ENCODE results near the gene RAB8B. TPM values are rescaled to one million over a fixed set of nuclear protein-coding genes. Genes with fewer than 3 reads are reported as not detected.

RAB8B gene
- total RNA-seq, 1 experiment from 2014 or later, result 33.8 TPM

DNA sequence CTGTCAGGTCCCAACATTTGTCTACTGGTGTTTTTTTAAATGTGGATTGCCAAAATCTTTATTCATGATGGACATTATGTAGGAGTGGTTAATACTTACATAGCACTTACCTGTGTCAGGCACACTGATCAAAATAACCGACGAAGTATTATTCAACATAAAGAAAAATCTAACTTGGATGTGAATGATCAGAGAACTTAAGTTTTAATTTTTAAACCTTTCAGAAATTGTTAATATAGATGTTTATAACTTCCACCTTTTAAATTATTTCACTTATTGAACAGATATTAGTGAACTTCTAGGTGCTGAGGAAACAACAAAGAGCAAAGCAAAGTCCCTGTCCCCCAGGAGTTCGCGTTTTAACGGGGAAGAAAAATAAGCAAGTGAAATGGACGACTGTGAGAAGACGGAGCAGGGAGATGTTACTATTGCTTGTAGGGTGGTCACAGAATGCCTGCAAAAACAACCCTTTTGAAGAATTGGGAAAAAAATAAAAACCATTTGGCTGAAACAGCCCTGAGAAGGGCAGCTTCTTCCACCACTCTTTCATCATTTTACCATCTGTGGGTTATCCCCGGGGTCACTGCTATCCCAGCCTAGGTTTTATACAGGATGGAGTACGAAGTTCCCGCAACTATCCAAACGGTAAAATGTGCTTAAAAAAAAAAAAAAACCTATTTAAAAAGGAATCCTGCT, 87.1 kb downstream of the RAB8B start:
- no peak overlapping the region for H3K27ac ChIP-seq (ENCODE audit: insufficient read length, low read depth, low read length)
- H3K9me3 ChIP-seq (ENCODE audit: control insufficient read depth, low read depth, low read length), result no peaks in the 10 kb centered on the region
- H2AK5ac ChIP-seq (ENCODE audit: insufficient read length, low read length), result no peak overlapping the region
- DNase-seq, result no peak
- no peak overlapping the region for H3K14ac ChIP-seq (ENCODE audit: insufficient read depth, low read length)
- peak overlapping the region; percentile 56 for H3K9ac ChIP-seq (ENCODE audit: extremely low read depth, insufficient read length, low read length)
- H3T11ph ChIP-seq (ENCODE audit: low read length), result no peak overlapping the region
- H3K79me2 ChIP-seq (ENCODE audit: insufficient read depth, low read length), result no peaks in the 10 kb centered on the region
- no peaks in the 10 kb centered on the region for H3K79me1 ChIP-seq (ENCODE audit: insufficient read depth, low read depth, low read length, poor library complexity, severe bottlenecking)
- H3K4me1 ChIP-seq (ENCODE audit: insufficient read depth, low read length), result peaks cover 2% of the 10 kb centered on the region; the same call in 1 of the 2 replicates
- peaks cover 13% of the 10 kb centered on the region in 2 experiments for H3K9me3 Mint-ChIP-seq
- WGBS (ENCODE audit: extremely low coverage, insufficient read length, low lambda C conversion rate), result no CpG with 5 or more reads among the region's 11 CpGs
- H3K4me1 Mint-ChIP-seq, result peaks cover 23% of the 10 kb centered on the region in 2 experiments
- no peaks in the 10 kb centered on the region for H4K20me1 ChIP-seq (ENCODE audit: control insufficient read depth, insufficient read depth, insufficient read length)
- H3K18ac ChIP-seq (ENCODE audit: insufficient read length, low read depth, low read length), result no peak overlapping the region
- H3K56ac ChIP-seq (ENCODE audit: insufficient read length, low read depth, low read length), result no peak overlapping the region
- H2BK12ac ChIP-seq (ENCODE audit: insufficient read length, low read depth, low read length), result no peak overlapping the region
- no peak overlapping the region for H3K23ac ChIP-seq (ENCODE audit: insufficient read length, low read depth, low read length)
- H3K27me3 Mint-ChIP-seq (ENCODE audit: low read depth), result peaks cover 6% of the 10 kb centered on the region
- H3K4ac ChIP-seq (ENCODE audit: low read depth, low read length), result no peak overlapping the region
- H3K23me2 ChIP-seq (ENCODE audit: insufficient read length, low read depth, low read length, poor library complexity, severe bottlenecking), result peaks cover 13% of the 10 kb centered on the region
- no peak overlapping the region for H4K5ac ChIP-seq (ENCODE audit: insufficient read length, low read depth, low read length)
- H3K4me2 ChIP-seq (ENCODE audit: insufficient read depth, insufficient read length, low read length), result peak overlapping the region; percentile 69
- H4K8ac ChIP-seq (replicated peaks; ENCODE audit: insufficient read length, low read depth, low read length), result no peak overlapping the region
- no peak overlapping the region for H2BK20ac ChIP-seq (ENCODE audit: low read depth, low read length, poor library complexity, severe bottlenecking)
- no peak for TF ChIP-seq CTCF (conservative IDR thresholded peaks at IDR 0.05)
- no peak overlapping the region for H4K91ac ChIP-seq (ENCODE audit: insufficient read length, low read depth, low read length)
- H2BK5ac ChIP-seq (ENCODE audit: insufficient read length, low read length), result no peak overlapping the region
- H2AFZ ChIP-seq (ENCODE audit: low read length), result no peak overlapping the region
- no peak overlapping the region for H2BK120ac ChIP-seq (ENCODE audit: low read depth, low read length, poor library complexity, severe bottlenecking)
- peak overlapping the region in 1 of 3 experiments; percentile 87; a peak in 2 of 7 replicates for H3K27ac Mint-ChIP-seq
- H3K36me3 Mint-ChIP-seq (ENCODE audit: insufficient read depth in 1 of 3, low read depth in 3 of 3), result peaks cover 8 to 23% (median 17%) of the 10 kb centered on the region in 3 experiments
- H3K27me3 ChIP-seq (ENCODE audit: insufficient read depth, low read length), result no peaks in the 10 kb centered on the region
- H3K4me3 Mint-ChIP-seq, result peak overlapping the region; percentile 81 to 93
- no peak overlapping the region for H2BK15ac ChIP-seq (ENCODE audit: low read depth, low read length)

Data from H9 (cell line).